ENCODE results near the gene NEURL1B. TPM values are rescaled to one million over a fixed set of nuclear protein-coding genes. Genes with fewer than 3 reads are reported as not detected.
A peak's percentile ranks its signal among the peaks of the same experiment; 100 is the strongest.

NEURL1B gene
- total RNA-seq, 1 experiment from 2014 or later: 0.75 TPM

GRCh38 chr5:172686539-172687390 lies 45.7 kb downstream of the NEURL1B start:
- no peak for DNase-seq (ENCODE audit: low spot score)
- in situ Hi-C loops (cut with HindIII; ENCODE audit: low sequenced_read_pairs): no loop called here

- in situ Hi-C loops (cut with HindIII; ENCODE audit: low sequenced_read_pairs): no loop called here
- no peak for DNase-seq (ENCODE audit: low spot score)
Measured at GRCh38 chr5:172687940-172688339, 46.9 kb downstream of the NEURL1B start.

- DNase-seq (ENCODE audit: low spot score): no peak
- in situ Hi-C loops (cut with HindIII; ENCODE audit: low sequenced_read_pairs): no loop called here
Measured at GRCh38 chr5:172688349-172689217, 47.5 kb downstream of the NEURL1B start.

GRCh38 chr5:172689218-172689572 lies 48.1 kb downstream of the NEURL1B start:
- DNase-seq (ENCODE audit: low spot score): no peak
- in situ Hi-C loops (cut with HindIII; ENCODE audit: low sequenced_read_pairs): no loop called here

GRCh38 chr5:172689801-172690200 lies 48.7 kb downstream of the NEURL1B start:
- in situ Hi-C loops (cut with HindIII; ENCODE audit: low sequenced_read_pairs): no loop called here
- no peak for DNase-seq (ENCODE audit: low spot score)

GRCh38 chr5:172690258-172691075 lies 49.4 kb downstream of the NEURL1B start:
- DNase-seq (ENCODE audit: low spot score): no peak
- in situ Hi-C loops (cut with HindIII; ENCODE audit: low sequenced_read_pairs): no loop called here

GRCh38 chr5:172691886-172692285 lies 50.8 kb downstream of the NEURL1B start:
- DNase-seq (ENCODE audit: low spot score): no peak
- in situ Hi-C loops (cut with HindIII; ENCODE audit: low sequenced_read_pairs): no loop called here

GRCh38 chr5:172692451-172692850 lies 51.4 kb downstream of the NEURL1B start:
- in situ Hi-C loops (cut with HindIII; ENCODE audit: low sequenced_read_pairs): no loop called here
- DNase-seq (ENCODE audit: low spot score): no peak

GRCh38 chr5:172692981-172693380 lies 51.9 kb downstream of the NEURL1B start:
- no peak for DNase-seq (ENCODE audit: low spot score)
- in situ Hi-C loops (cut with HindIII; ENCODE audit: low sequenced_read_pairs): no loop called here

GRCh38 chr5:172694061-172694460 lies 53.0 kb downstream of the NEURL1B start:
- in situ Hi-C loops (cut with HindIII; ENCODE audit: low sequenced_read_pairs): no loop called here
- no peak for DNase-seq (ENCODE audit: low spot score)

- in situ Hi-C loops (cut with HindIII; ENCODE audit: low sequenced_read_pairs): no loop called here
- DNase-seq (ENCODE audit: low spot score): no peak
Measured at GRCh38 chr5:172694541-172694940, 53.5 kb downstream of the NEURL1B start.

GRCh38 chr5:172695232-172696054 lies 54.4 kb downstream of the NEURL1B start:
- in situ Hi-C loops (cut with HindIII; ENCODE audit: low sequenced_read_pairs): no loop called here

GRCh38 chr5:172696171-172696849 lies 55.2 kb downstream of the NEURL1B start:
- in situ Hi-C loops (cut with HindIII; ENCODE audit: low sequenced_read_pairs): no loop called here
- DNase-seq (ENCODE audit: low spot score): no peak

More at GRCh38 chr5:172695232-172696054, 54.4 kb downstream of the NEURL1B start:
- no peak for DNase-seq (ENCODE audit: low spot score)

GRCh38 chr5:172697123-172698121 lies 56.4 kb downstream of the NEURL1B start:
- in situ Hi-C loops (cut with HindIII; ENCODE audit: low sequenced_read_pairs): no loop called here

GRCh38 chr5:172699423-172699822 lies 58.4 kb downstream of the NEURL1B start:
- in situ Hi-C loops (cut with HindIII; ENCODE audit: low sequenced_read_pairs): no loop called here
- no peak for DNase-seq (ENCODE audit: low spot score)

More at GRCh38 chr5:172697123-172698121, 56.4 kb downstream of the NEURL1B start:
- peak; percentile 83 for DNase-seq (ENCODE audit: low spot score)

GRCh38 chr5:172699999-172700364 lies 58.9 kb downstream of the NEURL1B start:
- in situ Hi-C loops (cut with HindIII; ENCODE audit: low sequenced_read_pairs): no loop called here
- no peak for DNase-seq (ENCODE audit: low spot score)
